Activated CD8-positive, alpha-beta memory T cell treated with anti-CD3 and anti-CD28 coated beads for 36 hours (primary cell): ENCODE results near the gene GRIN2D. TPM values are rescaled to one million over a fixed set of nuclear protein-coding genes. Genes with fewer than 3 reads are reported as not detected.

Experiments
- CTCF ChIA-PET: fragments of 350-600 bp; sonication (Branson Sonifier 250); formaldehyde crosslinking; loops from one replicate; lab custom pipeline; 2021; ENCODE audit warnings: antibody characterized with exemption; lab: Charles Lee
- POLR2A ChIA-PET: fragments of 350-600 bp; sonication (Branson Sonifier 250); formaldehyde crosslinking; loops from one replicate; lab custom pipeline; 2021; ENCODE audit warnings: antibody characterized with exemption; lab: Charles Lee
- total RNA-seq, 2 experiments: library from RNA; stranded (reverse); gene quantifications; one replicate each; pipeline ENCODE4 v1.2.3, GENCODE V29; 2021

The GRIN2D gene
- total RNA-seq, 2 experiments from 2014 or later = 0.15 to 0.17 TPM

- ChIA-PET CTCF (interaction anchor here (0.9 kb wide), 1 partner anchor 29 kb away, joined by 3 read pairs; no protein-coding TSS in a partner anchor), POLR2A (no interaction called here)
These were observed 21.9 kb downstream of the GRIN2D start for GRCh38 chr19:48415395-48415794.

DNA sequence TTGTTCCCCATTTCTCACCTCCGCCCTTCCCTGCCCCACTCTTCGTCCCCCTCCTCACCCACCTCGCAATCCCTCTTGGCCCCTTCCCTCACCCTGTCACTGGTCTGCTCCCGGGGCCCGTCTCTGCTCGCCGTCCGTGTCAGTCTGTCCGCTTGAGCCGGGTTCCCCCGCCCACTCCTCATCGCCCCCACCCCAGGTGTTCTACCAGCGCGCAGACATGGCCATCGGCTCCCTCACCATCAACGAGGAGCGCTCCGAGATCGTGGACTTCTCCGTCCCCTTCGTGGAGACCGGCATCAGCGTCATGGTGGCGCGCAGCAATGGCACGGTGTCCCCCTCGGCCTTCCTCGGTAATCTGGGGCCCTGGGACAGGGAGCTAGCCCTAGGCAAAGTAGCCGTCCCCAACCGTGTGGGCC lies 22.3 kb downstream of the GRIN2D start:
- POLR2A ChIA-PET = no interaction called here
- CTCF ChIA-PET = interaction anchor here (0.6 kb wide), 1 partner anchor 25 kb away, joined by 3 read pairs; the partner anchor contains the start of gene KDELR1

GRCh38 chr19:48417421-48417820 lies 24.0 kb downstream of the GRIN2D start:
- CTCF ChIA-PET = interaction anchor here (0.6 kb wide), 1 partner anchor 65 kb away, joined by 3 read pairs; no protein-coding TSS in a partner anchor
- POLR2A ChIA-PET = no interaction called here

- CTCF ChIA-PET = interaction anchor here (0.7 to 1.1 kb wide), 3 partner anchors 17 to 23 kb away, joined by 3 to 5 read pairs (median 4); no protein-coding TSS in a partner anchor
These were observed 25.0 kb downstream of the GRIN2D start for GRCh38 chr19:48418317-48419064.

GRCh38 chr19:48419158-48419920 lies 25.9 kb downstream of the GRIN2D start:
- ChIA-PET CTCF (interaction anchor here (0.9 to 1.1 kb wide), 2 partner anchors 18 to 24 kb away, joined by 3 to 5 read pairs; no protein-coding TSS in a partner anchor), POLR2A (interaction anchor here (0.5 to 1.4 kb wide), 2 partner anchors 57 to 120 kb away, joined by 5 to 7 read pairs; no protein-coding TSS in a partner anchor)

More at GRCh38 chr19:48418317-48419064, 25.0 kb downstream of the GRIN2D start:
- POLR2A ChIA-PET = interaction anchor here (0.5 to 1.4 kb wide), 3 partner anchors 38 to 56 kb away, joined by 4 to 6 read pairs (median 5); no protein-coding TSS in a partner anchor

DNA sequence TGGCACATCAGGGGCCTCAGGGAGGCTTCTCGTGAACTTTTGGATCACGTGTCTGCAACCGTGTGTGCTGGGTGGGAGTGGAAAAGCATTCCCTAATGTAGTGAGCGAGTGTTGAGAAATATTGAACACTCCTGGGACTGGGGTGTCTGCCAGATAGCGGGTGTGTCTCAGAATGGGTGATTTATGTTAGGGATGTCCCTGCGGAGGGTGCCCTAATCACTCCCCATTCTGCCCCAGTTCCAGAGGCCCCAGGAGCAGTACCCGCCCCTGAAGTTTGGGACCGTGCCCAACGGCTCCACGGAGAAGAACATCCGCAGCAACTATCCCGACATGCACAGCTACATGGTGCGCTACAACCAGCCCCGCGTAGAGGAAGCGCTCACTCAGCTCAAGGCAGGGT lies 28.1 kb downstream of the GRIN2D start:
- ChIA-PET POLR2A (no interaction called here), CTCF (no interaction called here)

- ChIA-PET CTCF (no interaction called here), POLR2A (no interaction called here)
These were observed 31.3 kb downstream of the GRIN2D start for GRCh38 chr19:48424694-48425219.

- POLR2A ChIA-PET = no interaction called here
- CTCF ChIA-PET = interaction anchor here (0.5 kb wide), 1 partner anchor 77 kb away, joined by 3 read pairs; no protein-coding TSS in a partner anchor
These were observed 35.2 kb downstream of the GRIN2D start for GRCh38 chr19:48428670-48429069.

DNA sequence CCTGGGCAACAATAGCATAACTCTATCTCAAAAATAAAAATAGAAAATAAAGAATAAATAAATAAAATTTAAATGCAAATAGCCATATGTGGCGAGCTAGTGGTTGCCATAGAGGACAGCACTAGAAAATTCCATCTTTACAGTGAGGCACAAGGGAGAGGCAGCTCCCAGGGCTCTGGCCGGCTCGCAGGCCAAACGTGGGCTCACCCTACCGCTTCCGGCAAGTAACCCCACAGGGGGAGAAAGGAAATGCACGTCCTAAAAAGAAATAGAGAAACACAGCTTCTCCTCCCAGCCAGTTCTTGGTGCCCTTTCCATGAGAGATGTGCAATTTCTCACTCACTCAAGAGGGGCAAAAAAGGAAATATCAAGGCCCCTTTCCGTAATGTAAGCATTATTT lies 39.9 kb downstream of the GRIN2D start:
- CTCF ChIA-PET = interaction anchor here (1.2 kb wide), 1 partner anchor 10 kb away, joined by 7 read pairs; no protein-coding TSS in a partner anchor
- POLR2A ChIA-PET = no interaction called here

DNA sequence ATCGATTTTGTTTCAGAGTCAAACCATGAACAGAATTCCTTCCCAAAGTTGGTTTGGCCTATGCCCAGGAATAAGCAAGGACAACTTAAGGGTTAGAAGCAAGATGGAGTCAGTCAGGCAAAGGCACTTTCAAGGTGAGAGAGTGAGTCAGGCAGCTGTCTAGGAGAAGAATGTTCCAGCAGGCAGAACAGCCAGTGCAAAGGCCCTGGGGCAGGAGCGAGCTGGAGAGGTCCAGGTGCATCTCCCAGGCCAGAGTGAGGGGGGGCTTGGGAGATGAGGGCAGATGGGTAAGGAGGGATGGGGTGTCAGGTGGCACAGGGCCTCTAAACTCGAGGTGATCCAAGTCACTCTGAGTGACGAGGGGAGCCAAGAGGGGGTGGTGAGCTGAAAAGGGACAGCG lies 43.1 kb downstream of the GRIN2D start:
- CTCF ChIA-PET = interaction anchor here (1.4 kb wide), 1 partner anchor 53 kb away, joined by 4 read pairs; no protein-coding TSS in a partner anchor
- POLR2A ChIA-PET = no interaction called here

- CTCF ChIA-PET = no interaction called here
- POLR2A ChIA-PET = no interaction called here
These were observed 48.0 kb downstream of the GRIN2D start for GRCh38 chr19:48441360-48442050.

DNA sequence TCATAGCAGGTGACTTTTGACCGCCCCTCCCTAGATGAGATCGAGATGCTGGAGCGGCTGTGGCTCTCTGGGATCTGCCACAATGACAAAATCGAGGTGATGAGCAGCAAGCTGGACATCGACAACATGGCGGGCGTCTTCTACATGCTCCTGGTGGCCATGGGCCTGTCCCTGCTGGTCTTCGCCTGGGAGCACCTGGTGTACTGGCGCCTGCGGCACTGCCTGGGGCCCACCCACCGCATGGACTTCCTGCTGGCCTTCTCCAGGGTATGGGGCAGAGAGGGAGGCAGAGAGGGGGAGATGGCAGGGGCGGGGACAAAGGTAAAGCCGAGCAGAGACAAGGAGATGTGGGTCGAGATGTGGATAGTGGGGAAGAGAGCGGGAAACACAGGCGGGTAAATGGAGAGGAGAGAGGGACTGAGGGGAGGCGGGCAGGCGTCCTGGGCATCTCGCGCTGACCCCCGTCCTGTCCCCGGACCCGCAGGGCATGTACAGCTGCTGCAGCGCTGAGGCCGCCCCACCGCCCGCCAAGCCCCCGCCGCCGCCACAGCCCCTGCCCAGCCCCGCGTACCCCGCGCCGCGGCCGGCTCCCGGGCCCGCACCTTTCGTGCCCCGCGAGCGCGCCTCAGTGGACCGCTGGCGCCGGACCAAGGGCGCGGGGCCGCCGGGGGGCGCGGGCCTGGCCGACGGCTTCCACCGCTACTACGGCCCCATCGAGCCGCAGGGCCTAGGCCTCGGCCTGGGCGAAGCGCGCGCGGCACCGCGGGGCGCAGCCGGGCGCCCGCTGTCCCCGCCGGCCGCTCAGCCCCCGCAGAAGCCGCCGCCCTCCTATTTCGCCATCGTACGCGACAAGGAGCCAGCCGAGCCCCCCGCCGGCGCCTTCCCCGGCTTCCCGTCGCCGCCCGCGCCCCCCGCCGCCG lies 48.9 kb downstream of the GRIN2D start:
- POLR2A ChIA-PET = no interaction called here
- CTCF ChIA-PET = no interaction called here

DNA sequence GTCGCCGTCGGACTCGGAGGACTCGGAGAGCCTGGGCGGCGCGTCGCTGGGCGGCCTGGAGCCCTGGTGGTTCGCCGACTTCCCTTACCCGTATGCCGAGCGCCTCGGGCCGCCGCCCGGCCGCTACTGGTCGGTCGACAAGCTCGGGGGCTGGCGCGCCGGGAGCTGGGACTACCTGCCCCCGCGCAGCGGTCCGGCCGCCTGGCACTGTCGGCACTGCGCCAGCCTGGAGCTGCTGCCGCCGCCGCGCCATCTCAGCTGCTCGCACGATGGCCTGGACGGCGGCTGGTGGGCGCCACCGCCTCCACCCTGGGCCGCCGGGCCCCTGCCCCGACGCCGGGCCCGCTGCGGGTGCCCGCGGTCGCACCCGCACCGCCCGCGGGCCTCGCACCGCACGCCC lies 49.8 kb downstream of the GRIN2D start:
- ChIA-PET CTCF (interaction anchor here (1.2 to 2.3 kb wide), 2 partner anchors 52 to 109 kb away, joined by 5 to 8 read pairs; partner anchors contain the start of gene KDELR1), POLR2A (no interaction called here)

Other genes starting within 250 kb of the GRIN2D start
- 100 to 1,000 TPM; 136 TPM for gene LIG1, start 223.3 kb upstream of the GRIN2D start, total RNA-seq
- 1 to 10 TPM; 8.7 to 9.1 TPM for gene ZSWIM9, start 223.0 kb upstream of the GRIN2D start, total RNA-seq
- 100 to 1,000 TPM; 123 to 125 TPM for gene CARD8, start 137.8 kb upstream of the GRIN2D start, total RNA-seq
- under 1 TPM; 0.21 to 0.38 TPM for gene ZNF114, start 123.6 kb upstream of the GRIN2D start, total RNA-seq
- 100 to 1,000 TPM; 227 to 244 TPM for gene EMP3, start 68.1 kb upstream of the GRIN2D start, total RNA-seq
- 10 to 100 TPM; 12.7 to 14.1 TPM for gene TMEM143, start 29.7 kb upstream of the GRIN2D start, total RNA-seq
- not detected for gene SYNGR4, start 29.3 kb upstream of the GRIN2D start, total RNA-seq
- 10 to 100 TPM; 78.5 to 80.5 TPM for gene KDELR1, start 2.1 kb upstream of the GRIN2D start, total RNA-seq
- gene GRWD1, start 52.3 kb downstream of the GRIN2D start, total RNA-seq = 100 to 1,000 TPM in 1 of 2 experiments, 10 to 100 TPM in 1; 98.5 to 102 TPM
- 1 to 10 TPM; 1.6 TPM for gene KCNJ14, start 61.9 kb downstream of the GRIN2D start, total RNA-seq
- gene CYTH2, start 75.7 kb downstream of the GRIN2D start, total RNA-seq = 10 to 100 TPM; 23.1 to 25.9 TPM
- gene LMTK3, start 118.2 kb downstream of the GRIN2D start, total RNA-seq = 1 to 10 TPM; 3.0 to 3.8 TPM
- not detected for gene SULT2B1, start 158.5 kb downstream of the GRIN2D start, total RNA-seq
- gene SPACA4, start 213.1 kb downstream of the GRIN2D start, total RNA-seq = not detected
- gene FAM83E, start 221.4 kb downstream of the GRIN2D start, total RNA-seq = 1 to 10 TPM; 4.6 to 5.7 TPM
- 1,000 to 10,000 TPM; 1,763 to 1,800 TPM for gene RPL18, start 225.5 kb downstream of the GRIN2D start, total RNA-seq
- 10 to 100 TPM; 35.4 to 35.7 TPM for gene SPHK2, start 225.8 kb downstream of the GRIN2D start, total RNA-seq
- 1 to 10 TPM; 9.0 to 9.9 TPM for gene DBP, start 243.7 kb downstream of the GRIN2D start, total RNA-seq